Measurements from ENCODE around the gene CCDC6.

The CCDC6 gene

DNA sequence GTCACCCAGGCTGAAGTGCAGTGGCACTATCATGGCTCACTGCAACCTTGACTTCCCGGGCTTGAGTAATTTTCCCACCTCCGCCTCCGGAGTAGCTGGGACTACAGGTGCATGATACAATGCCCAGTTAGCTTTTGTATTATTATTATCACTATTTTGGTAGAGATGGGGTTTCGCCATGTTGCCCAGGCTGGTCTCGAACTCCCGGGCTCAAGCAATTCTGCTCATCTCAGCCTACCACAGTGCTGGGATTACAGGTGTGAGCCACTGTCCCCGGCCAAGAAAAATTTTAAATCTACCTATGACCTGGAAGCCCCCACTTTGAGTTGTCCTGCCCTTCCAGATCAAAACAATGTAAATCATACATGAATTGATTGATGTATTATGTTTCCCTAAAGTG lies 38.8 kb downstream of the CCDC6 start:
- intact Hi-C loops (cut with DNase I; ENCODE audit: low total_unique reads) = no loop called here
- no peaks in the 10 kb centered on the region for H3K9me3 ChIP-seq
- H3K4me3 ChIP-seq = no peak overlapping the region
- no peaks in the 10 kb centered on the region for H3K36me3 ChIP-seq
- TF ChIP-seq CTCF (IDR thresholded peaks at IDR 0.05) = no peak
- H3K4me1 ChIP-seq = peaks cover 0 to 88% (median 29%) of the 10 kb centered on the region in 4 donors
- H3K27me3 ChIP-seq = no peaks in the 10 kb centered on the region
- no peak for DNase-seq
- H3K27ac ChIP-seq = peak overlapping the region in 1 of 2 donors; percentile 82

DNA sequence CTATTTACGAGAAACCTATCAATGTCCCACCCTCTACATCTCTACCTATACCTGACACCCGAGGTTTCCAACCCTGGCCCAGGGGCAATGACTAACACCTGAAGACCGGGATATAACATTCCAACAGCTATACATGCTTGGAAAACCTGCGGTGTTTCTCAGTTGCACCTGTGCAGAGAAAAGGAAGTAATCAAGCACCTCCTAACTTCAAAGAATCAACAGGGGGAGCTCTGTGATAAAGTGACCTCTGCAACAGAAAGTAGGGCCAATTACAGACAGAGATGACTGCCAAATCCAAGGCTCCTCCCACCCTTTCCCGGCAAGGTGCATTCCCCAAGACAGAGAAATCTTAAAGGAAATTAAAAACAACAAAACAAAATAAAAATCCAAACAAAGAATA lies 41.3 kb downstream of the CCDC6 start:
- peaks cover 0 to 7% (median 5%) of the 10 kb centered on the region in 3 donors for H3K36me3 ChIP-seq
- H3K4me3 ChIP-seq = no peak overlapping the region
- peaks cover 0 to 73% (median 26%) of the 10 kb centered on the region in 4 donors for H3K4me1 ChIP-seq
- no peak for DNase-seq
- H3K27ac ChIP-seq = peak overlapping the region in 1 of 2 donors; percentile 40
- H3K9me3 ChIP-seq = no peaks in the 10 kb centered on the region
- no peaks in the 10 kb centered on the region for H3K27me3 ChIP-seq
- intact Hi-C loops (cut with DNase I; ENCODE audit: low total_unique reads) = no loop called here
- peak; percentile 13 to 24 for TF ChIP-seq CTCF (IDR thresholded peaks at IDR 0.05)

GRCh38 chr10:59864141-59864962 lies 42.0 kb downstream of the CCDC6 start:
- H3K4me3 ChIP-seq = no peak overlapping the region
- H3K27ac ChIP-seq = peak overlapping the region; percentile 31 to 40
- DNase-seq = no peak

DNA sequence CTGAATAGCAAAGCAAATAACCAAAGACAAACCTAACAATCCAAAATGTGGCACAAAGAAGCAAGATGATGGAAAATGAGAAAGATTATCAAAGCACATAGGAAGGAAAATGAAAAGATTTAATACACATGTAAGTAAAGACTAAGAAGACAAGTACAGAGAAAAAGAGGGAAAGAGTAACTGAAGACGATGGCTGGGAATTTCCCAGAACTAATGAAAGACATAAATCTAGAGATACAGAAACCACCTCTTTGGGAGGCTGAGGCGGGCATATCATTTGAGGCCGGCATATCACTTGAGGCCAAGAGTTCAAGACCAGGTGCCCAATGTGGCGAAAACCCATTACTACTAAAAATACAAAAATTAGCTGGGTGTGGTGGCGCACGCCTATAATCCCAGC lies 46.8 kb downstream of the CCDC6 start:
- no peak overlapping the region for H3K27ac ChIP-seq
- intact Hi-C loops (cut with DNase I; ENCODE audit: low total_unique reads) = no loop called here
- H3K27me3 ChIP-seq = no peaks in the 10 kb centered on the region
- H3K4me1 ChIP-seq = peaks cover 0 to 75% (median 28%) of the 10 kb centered on the region in 4 donors
- no peaks in the 10 kb centered on the region for H3K9me3 ChIP-seq
- peaks cover 0 to 7% (median 5%) of the 10 kb centered on the region in 3 donors for H3K36me3 ChIP-seq
- no peak for DNase-seq
- no peak overlapping the region for H3K4me3 ChIP-seq
- TF ChIP-seq CTCF (IDR thresholded peaks at IDR 0.05) = no peak

More at GRCh38 chr10:59864141-59864962, 42.0 kb downstream of the CCDC6 start:
- no peaks in the 10 kb centered on the region for H3K27me3 ChIP-seq
- no peak for TF ChIP-seq CTCF (IDR thresholded peaks at IDR 0.05)
- peaks cover 0 to 7% (median 5%) of the 10 kb centered on the region in 3 donors for H3K36me3 ChIP-seq
- intact Hi-C loops (cut with DNase I; ENCODE audit: low total_unique reads) = no loop called here
- H3K4me1 ChIP-seq = peaks cover 0 to 72% (median 24%) of the 10 kb centered on the region in 4 donors
- no peaks in the 10 kb centered on the region for H3K9me3 ChIP-seq

DNA sequence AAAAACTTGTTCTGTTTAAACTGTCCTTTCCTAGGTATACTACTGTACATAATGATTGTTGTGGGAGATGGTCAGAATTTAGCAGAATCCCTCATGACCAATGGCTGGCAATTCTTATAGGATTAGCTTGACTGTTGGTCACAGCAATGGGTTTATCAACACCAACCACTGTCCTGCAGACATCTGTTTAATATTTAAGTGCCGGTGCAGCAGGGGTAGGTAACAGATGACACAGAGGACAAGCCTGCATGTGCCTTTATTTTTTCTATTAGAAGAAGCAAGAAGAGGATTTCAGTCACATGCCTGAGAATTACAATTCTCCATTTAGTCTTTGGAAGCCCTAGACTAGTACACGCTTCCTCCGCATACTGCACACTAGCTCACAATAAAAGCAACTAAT lies 48.4 kb downstream of the CCDC6 start:
- Histone ChIP-seq H3K36me3 (peaks cover 0 to 7% (median 5%) of the 10 kb centered on the region in 3 donors), H3K4me3 (no peak overlapping the region), H3K9me3 (no peaks in the 10 kb centered on the region), H3K27ac (peak overlapping the region in 1 of 2 donors; percentile 0), H3K27me3 (no peaks in the 10 kb centered on the region), H3K4me1 (peaks cover 0 to 72% (median 33%) of the 10 kb centered on the region in 4 donors)
- intact Hi-C loops (cut with DNase I; ENCODE audit: low total_unique reads) = no loop called here
- DNase-seq = no peak
- TF ChIP-seq CTCF (IDR thresholded peaks at IDR 0.05) = no peak
